Kidney (tissue), 14 donors: ENCODE results near the gene ENAM. TPM values are rescaled to one million over a fixed set of nuclear protein-coding genes. Genes with fewer than 3 reads are reported as not detected.

Experiments
- DNase-seq, 5 donors: peaks; one replicate each; pipeline ENCODE4 v3.0.0-alpha.2; 2013 to 2020
- FAIRE-seq: peaks from 2 replicates; lab custom pipeline; 2012; peaks lifted over from hg19 to GRCh38; lab: Jason Lieb, UNC
- H3K27ac ChIP-seq, 2 donors: one replicate each; pipeline ENCODE4 v1.7.0; 2013; ENCODE audit warnings: low read depth in 2 of 2, low read length in 2 of 2, inconsistent platforms in 1 of 2
- H3K27me3 ChIP-seq: one replicate; pipeline ENCODE4 v1.7.1; 2013; ENCODE audit warnings: low read length, inconsistent platforms; ENCODE audit not compliant: control insufficient read depth, insufficient read depth
- H3K36me3 ChIP-seq, 3 donors: one replicate each; pipeline versions ENCODE4 v1.7.0 to v1.7.1; 2013; ENCODE audit warnings: low read length in 3 of 3, control low read depth in 1 of 3, inconsistent platforms in 1 of 3; ENCODE audit not compliant: insufficient read depth in 3 of 3, control insufficient read depth in 2 of 3
- H3K4me1 ChIP-seq, 3 donors: one replicate each; pipeline versions ENCODE4 v1.7.0 to v1.7.1; 2013; ENCODE audit warnings: low read length in 3 of 3, inconsistent platforms in 1 of 3, low read depth in 1 of 3; ENCODE audit not compliant: control insufficient read depth in 2 of 3, insufficient read depth in 2 of 3
- H3K4me3 ChIP-seq, 3 donors: one replicate each; pipeline versions ENCODE4 v1.7.0 to v1.8.1; 2013; ENCODE audit warnings: low read length in 3 of 3, control low read depth in 1 of 3, inconsistent platforms in 1 of 3
- H3K9ac ChIP-seq, 3 donors: one replicate each; pipeline versions ENCODE4 v1.7.0 to v1.7.1; 2013; ENCODE audit warnings: low read length in 3 of 3, control low read depth in 1 of 3, inconsistent platforms in 1 of 3
- H3K9me3 ChIP-seq, 3 donors: one replicate each; pipeline versions ENCODE4 v1.7.0 to v1.7.1; 2013; ENCODE audit warnings: low read length in 3 of 3, control low read depth in 1 of 3, inconsistent platforms in 1 of 3; ENCODE audit not compliant: control insufficient read depth in 2 of 3, insufficient read depth in 1 of 3
- CTCF ChIP-seq: IDR thresholded peaks from 3 replicates; pipeline ENCODE4 v1.5.1; 2012; ENCODE audit warnings: mild to moderate bottlenecking, moderate library complexity, borderline replicate concordance; ENCODE audit not compliant: insufficient read depth; ENCODE audit errors: extremely low read depth
- intact Hi-C: fragments of 100-400 bp; cut with DNase I; formaldehyde crosslinking; loops from one replicate; pipeline ENCODE4 v1.11.1; 2022
- polyA plus RNA-seq: library from polyadenylated mRNA; stranded (reverse); fragments of 350-450 nt; fragmentation: Illumina TruSeq; extraction: RNeasy Lipid Tissue Mini Kit (QIAGEN cat#74804); gene quantifications from one replicate; pipeline ENCODE4 v1.2.3, GENCODE V29; 2014; ENCODE audit warnings: low read depth, low replicate concordance; ENCODE audit not compliant: insufficient read depth
- total RNA-seq: library from RNA; stranded (reverse); fragmentation: NEBNext Ultra II Directional; extraction: Animal tissue kit (Norgen Biotek cat#: 25700); gene quantifications from one replicate; pipeline ENCODE4 v1.2.1, GENCODE V29; 2021
- donor health status: control.
- donor health status: control.
- donor health status: control.
- donor health status: control.
- donor health status: control.
- donor health status: DM: yes; HTN: yes; CAD: no.
- donor health status: Normal renal cell carcinoma (clear cell type).

ENAM gene
- total and polyA plus RNA-seq, 2 donors from 2014 or later: 3.9 to 6.7 TPM

- no peak overlapping the region for H3K9ac ChIP-seq
- no peaks in the 10 kb centered on the region for H3K9me3 ChIP-seq
- H3K27ac ChIP-seq: no peak overlapping the region
- FAIRE-seq (no peak), DNase-seq (no peak)
- TF ChIP-seq CTCF: no peak
- H3K36me3 ChIP-seq: no peaks in the 10 kb centered on the region
- no peaks in the 10 kb centered on the region for H3K4me1 ChIP-seq
- H3K27me3 ChIP-seq: no peaks in the 10 kb centered on the region
- intact Hi-C loops: no loop called here
- no peak overlapping the region for H3K4me3 ChIP-seq
Observed at GRCh38 chr4:70594196-70594595, 34.3 kb upstream of the ENAM start.

GRCh38 chr4:70600305-70600704 lies 28.2 kb upstream of the ENAM start:
- Histone ChIP-seq H3K4me3 (no peak overlapping the region), H3K27me3 (no peaks in the 10 kb centered on the region), H3K4me1 (no peaks in the 10 kb centered on the region), H3K9ac (no peak overlapping the region), H3K9me3 (no peaks in the 10 kb centered on the region), H3K27ac (no peak overlapping the region), H3K36me3 (no peaks in the 10 kb centered on the region)
- no peak for FAIRE-seq
- DNase-seq: no peak
- no peak for TF ChIP-seq CTCF
- intact Hi-C loops: no loop called here

GRCh38 chr4:70600977-70601376 lies 27.6 kb upstream of the ENAM start:
- no peak for DNase-seq
- TF ChIP-seq CTCF: no peak
- H3K9me3 ChIP-seq: no peaks in the 10 kb centered on the region
- no peak overlapping the region for H3K4me3 ChIP-seq
- no peaks in the 10 kb centered on the region for H3K4me1 ChIP-seq
- no peaks in the 10 kb centered on the region for H3K36me3 ChIP-seq
- H3K27me3 ChIP-seq: no peaks in the 10 kb centered on the region
- H3K27ac ChIP-seq: no peak overlapping the region
- H3K9ac ChIP-seq: no peak overlapping the region
- intact Hi-C loops: no loop called here
- FAIRE-seq: no peak

- Histone ChIP-seq H3K4me3 (no peak overlapping the region), H3K27me3 (no peaks in the 10 kb centered on the region), H3K27ac (no peak overlapping the region), H3K36me3 (no peaks in the 10 kb centered on the region), H3K9me3 (no peaks in the 10 kb centered on the region), H3K9ac (no peak overlapping the region), H3K4me1 (no peaks in the 10 kb centered on the region)
- peak; percentile 94 for TF ChIP-seq CTCF
- DNase-seq (peak in 4 of 5 donors; percentile 72 to 88 (median 82)), FAIRE-seq (peak; percentile 61)
- intact Hi-C loops: no loop called here
Observed at GRCh38 chr4:70601422-70602039, 27.0 kb upstream of the ENAM start.
